ENCODE measurements around the gene CEACAM3.

CEACAM3 gene

GRCh38 chr19:41850381-41850780 lies 54.0 kb downstream of the CEACAM3 start:
- TF ChIP-seq CTCF (IDR thresholded peaks at IDR 0.05; ENCODE audit: low read depth, low read length) = no peak
- no peak for DNase-seq (ENCODE audit: low read depth in 2 of 2)
- H3K4me3 ChIP-seq (replicated peaks in 1 of 2; ENCODE audit: low read depth in 2 of 2, low read length in 2 of 2) = no peak overlapping the region

- no peak overlapping the region for H3K4me3 ChIP-seq (replicated peaks in 1 of 2; ENCODE audit: low read depth in 2 of 2, low read length in 2 of 2)
- no peak for DNase-seq (ENCODE audit: low read depth in 2 of 2)
- no peak for TF ChIP-seq CTCF (IDR thresholded peaks at IDR 0.05; ENCODE audit: low read depth, low read length)
Measured at GRCh38 chr19:41851456-41851855, 55.1 kb downstream of the CEACAM3 start.

GRCh38 chr19:41853344-41853743 lies 57.0 kb downstream of the CEACAM3 start:
- H3K4me3 ChIP-seq (replicated peaks in 1 of 2; ENCODE audit: low read depth in 2 of 2, low read length in 2 of 2) = no peak overlapping the region
- DNase-seq (ENCODE audit: low read depth in 2 of 2) = no peak
- TF ChIP-seq CTCF (IDR thresholded peaks at IDR 0.05; ENCODE audit: low read depth, low read length) = no peak

- no peak for TF ChIP-seq CTCF (IDR thresholded peaks at IDR 0.05; ENCODE audit: low read depth, low read length)
Measured at GRCh38 chr19:41853768-41854167, 57.4 kb downstream of the CEACAM3 start.

GRCh38 chr19:41859213-41859617 lies 62.8 kb downstream of the CEACAM3 start:
- H3K4me3 ChIP-seq (replicated peaks in 1 of 2; ENCODE audit: low read depth in 2 of 2, low read length in 2 of 2) = peak overlapping the region; percentile 22 to 40

More at GRCh38 chr19:41853768-41854167, 57.4 kb downstream of the CEACAM3 start:
- no peak for DNase-seq (ENCODE audit: low read depth in 2 of 2)
- no peak overlapping the region for H3K4me3 ChIP-seq (replicated peaks in 1 of 2; ENCODE audit: low read depth in 2 of 2, low read length in 2 of 2)

GRCh38 chr19:41859618-41860418 lies 63.4 kb downstream of the CEACAM3 start, which contains the start of gene RPS19:
Gene RPS19 (plus strand): TSS chr19:41860255. CDS start chr19:41860775, 520 bp downstream.
- H3K4me3 ChIP-seq (replicated peaks in 1 of 2; ENCODE audit: low read depth in 2 of 2, low read length in 2 of 2) = peak within 1 kb of the TSS; percentile 68 to 95
- DNase-seq (ENCODE audit: low read depth in 2 of 2) = peak; percentile 99
- TF ChIP-seq CTCF (IDR thresholded peaks at IDR 0.05; ENCODE audit: low read depth, low read length) = peak; percentile 62

More at GRCh38 chr19:41859213-41859617, 62.8 kb downstream of the CEACAM3 start:
- TF ChIP-seq CTCF (IDR thresholded peaks at IDR 0.05; ENCODE audit: low read depth, low read length) = no peak
- no peak for DNase-seq (ENCODE audit: low read depth in 2 of 2)

Measured in cardiac fibroblast (primary cell).